HepG2 (cell line): ENCODE data around the gene TRAPPC12. TPM values are rescaled to one million over a fixed set of nuclear protein-coding genes. Genes with fewer than 3 reads are reported as not detected.

Experiments used
- ARNTL ChIP-seq: sonication (generic); formaldehyde crosslinking; IDR thresholded peaks from 2 replicates; pipeline ENCODE4 v1.4.0; 2020; ENCODE audit warnings: mild to moderate bottlenecking, missing genetic modification reagents
- BCL6 ChIP-seq: IDR thresholded peaks from 2 replicates; pipeline ENCODE4 v1.6.1; 2016; ENCODE audit warnings: missing genetic modification reagents, missing compliant biosample characterization
- CBX2 ChIP-seq, 2 experiments: fragments of 200-600 bp in 1 of 2; sonication (generic); formaldehyde crosslinking in 1 of 2; IDR thresholded peaks; 2 replicates each; pipeline versions ENCODE4 v1.7.0 to v1.8.1; 2018 to 2022; ENCODE audit warnings: low read depth in 2 of 2, low read length in 1 of 2, mild to moderate bottlenecking in 1 of 2, missing genetic modification reagents in 1 of 2
- CC2D1A ChIP-seq: sonication (generic); formaldehyde crosslinking; IDR thresholded peaks from 2 replicates; pipeline ENCODE4 v1.8.1; 2023; ENCODE audit warnings: mild to moderate bottlenecking, missing genetic modification reagents
- FLYWCH1 ChIP-seq: sonication (generic); formaldehyde crosslinking; IDR thresholded peaks from 2 replicates; pipeline ENCODE4 v1.8.1; 2023; ENCODE audit warnings: mild to moderate bottlenecking, missing genetic modification reagents
- FOXK2 ChIP-seq: fragments of 450-650 bp; IDR thresholded peaks from 2 replicates; pipeline ENCODE4 v1.6.1; 2016
- FOXM1 ChIP-seq: sonication (generic); formaldehyde crosslinking; IDR thresholded peaks from 2 replicates; pipeline ENCODE4 v1.5.0; 2020; ENCODE audit warnings: missing genetic modification reagents
- MIER3 ChIP-seq: IDR thresholded peaks from 2 replicates; pipeline ENCODE4 v1.6.1; 2016; ENCODE audit warnings: missing compliant biosample characterization, borderline replicate concordance
- RBFOX2 ChIP-seq: fragments of 200-400 bp; formaldehyde crosslinking; IDR thresholded peaks from 2 replicates; pipeline ENCODE4 v1.6.1; 2017; ENCODE audit warnings: low read depth, mild to moderate bottlenecking, low read length
- RFX3 ChIP-seq: IDR thresholded peaks from 2 replicates; pipeline ENCODE4 v1.6.1; 2016; ENCODE audit warnings: missing biosample characterization, missing genetic modification reagents
- SMARCE1 ChIP-seq: fragments of 450-650 bp; IDR thresholded peaks from 2 replicates; pipeline ENCODE4 v1.6.1; 2017; ENCODE audit warnings: borderline replicate concordance
- SNAPC2 ChIP-seq: sonication (generic); formaldehyde crosslinking; IDR thresholded peaks from 2 replicates; pipeline ENCODE4 v1.8.1; 2022; ENCODE audit warnings: mild to moderate bottlenecking, missing genetic modification reagents
- SP2 ChIP-seq: sonication (generic); formaldehyde crosslinking; IDR thresholded peaks from 2 replicates; pipeline ENCODE4 v1.5.1; 2020; ENCODE audit warnings: mild to moderate bottlenecking, missing genetic modification reagents
- ZBTB21 ChIP-seq: sonication (generic); formaldehyde crosslinking; IDR thresholded peaks from 2 replicates; pipeline ENCODE4 v1.4.0; 2020; ENCODE audit warnings: missing genetic modification reagents
- ZBTB40 ChIP-seq, 2 experiments: fragments of 450-650 bp in 1 of 2; sonication (generic) in 1 of 2; formaldehyde crosslinking in 1 of 2; IDR thresholded peaks; 2 replicates each; pipeline versions ENCODE4 v1.6.1 to v1.8.0; 2016 to 2022; ENCODE audit warnings: antibody characterized with exemption in 1 of 2, mild to moderate bottlenecking in 1 of 2, missing genetic modification reagents in 1 of 2
- ZC3H4 ChIP-seq: sonication (generic); formaldehyde crosslinking; IDR thresholded peaks from 2 replicates; pipeline ENCODE4 v1.4.0; 2020; ENCODE audit warnings: missing genetic modification reagents, borderline replicate concordance
- ZNF280B ChIP-seq: sonication (generic); formaldehyde crosslinking; IDR thresholded peaks from 2 replicates; pipeline ENCODE4 v1.5.0; 2020; ENCODE audit warnings: missing genetic modification reagents, mild to moderate bottlenecking, borderline replicate concordance
- ZNF282 ChIP-seq: fragments of 450-650 bp; IDR thresholded peaks from 2 replicates; pipeline ENCODE4 v1.6.1; 2018; ENCODE audit not compliant: partially characterized antibody
- ZNF335 ChIP-seq: sonication (generic); formaldehyde crosslinking; IDR thresholded peaks from 2 replicates; pipeline ENCODE4 v1.4.0; 2020; ENCODE audit warnings: missing genetic modification reagents
- ZNF766 ChIP-seq: sonication (generic); formaldehyde crosslinking; IDR thresholded peaks from 2 replicates; pipeline ENCODE4 v1.5.0; 2020; ENCODE audit warnings: missing genetic modification reagents, borderline replicate concordance
- ZNF878 ChIP-seq: sonication (generic); formaldehyde crosslinking; IDR thresholded peaks from 2 replicates; pipeline ENCODE4 v1.8.1; 2023; ENCODE audit warnings: mild to moderate bottlenecking, missing genetic modification reagents, moderate library complexity
- polyA plus RNA-seq, 8 experiments: library from polyadenylated mRNA; depleted of rRNA in 3 of 8; stranded (reverse) in 7 of 8; unstranded in 1 of 8; fragments of >200 nt; fragmentation: Illumina TruSeq in 4 of 8; extraction: Trizol in 4 of 8; gene quantifications; 2 replicates each; pipeline versions ENCODE4 v1.2.1 to v1.2.3, GENCODE V29; 2011 to 2016; ENCODE audit warnings: low read depth in 4 of 8, missing spikeins in 1 of 8, mixed read lengths in 1 of 8; ENCODE audit not compliant: insufficient read depth in 1 of 8
- total RNA-seq, 5 experiments: library from RNA; depleted of rRNA; stranded (reverse); fragments of >200 nt; fragmentation: Illumina TruSeq; extraction: Trizol; gene quantifications; 2 replicates each; pipeline ENCODE4 v1.2.3, GENCODE V29; 2016; ENCODE audit warnings: low read depth in 1 of 5

TRAPPC12 gene
- total and polyA plus RNA-seq, 2 of the 13 experiments (the other 11 are each of a cell fraction or from before 2014, with no cell fraction given): 46.4 to 97.7 TPM

- TF ChIP-seq ZC3H4: no peak
- 0 out of 2 replicates have a peak, but pooled peaks have one; percentile 52 for TF ChIP-seq ZNF335 (CRISPR knock-in tag)
- TF ChIP-seq SNAPC2 (CRISPR knock-in tag): no peak
- peak; percentile 76; the same call in 1 of the 2 replicates for TF ChIP-seq FOXK2
- no peak for TF ChIP-seq CBX2 (IDR thresholded peaks at IDR 0.05; ENCODE audit: low read depth, low read length)
- TF ChIP-seq CBX2 (CRISPR knock-in tag; IDR thresholded peaks at IDR 0.05; ENCODE audit: low read depth): no peak
- TF ChIP-seq ZNF878 (CRISPR knock-in tag): 0 out of 2 replicates have a peak, but pooled peaks have one; percentile 34
- no peak for TF ChIP-seq RFX3 (CRISPR knock-in tag)
- TF ChIP-seq RBFOX2: no peak
- no peak for TF ChIP-seq ZNF280B (CRISPR knock-in tag)
- TF ChIP-seq ZNF282: no peak
- no peak for TF ChIP-seq ZBTB40 (IDR thresholded peaks at IDR 0.05)
- TF ChIP-seq ZBTB40 (CRISPR knock-in tag; IDR thresholded peaks at IDR 0.05): no peak
- peak; percentile 93 for TF ChIP-seq ZBTB21 (CRISPR knock-in tag)
- TF ChIP-seq ARNTL: peak; percentile 82; the same call in 1 of the 2 replicates
- no peak for TF ChIP-seq CC2D1A (CRISPR knock-in tag)
- TF ChIP-seq SP2 (CRISPR knock-in tag): no peak
- no peak for TF ChIP-seq SMARCE1
- no peak for TF ChIP-seq FOXM1 (CRISPR knock-in tag)
- TF ChIP-seq BCL6: peak; percentile 98
- peak; percentile 85; the same call in 1 of the 2 replicates for TF ChIP-seq MIER3
- TF ChIP-seq FLYWCH1 (CRISPR knock-in tag): no peak
- TF ChIP-seq ZNF766: 0 out of 2 replicates have a peak, but pooled peaks have one; percentile 37
Observed at GRCh38 chr2:3465844-3466481, 86.5 kb downstream of the TRAPPC12 start (continued).
